IgD-negative memory B cell (primary cell): ENCODE results near the gene SLC2A14. TPM values are rescaled to one million over a fixed set of nuclear protein-coding genes. Genes with fewer than 3 reads are reported as not detected.
"Not testable (repeated sequence)": the region's sequence is repeated elsewhere in the genome, so short reads cannot be mapped to it uniquely, and the experiment has no call there.

Experiments used
- H3K27ac Mint-ChIP-seq, 3 donors: one replicate each; pipeline ENCODE4 v1.8.0; 2020 to 2022; ENCODE audit warnings: mild to moderate bottlenecking in 3 of 3, mixed read lengths in 3 of 3, moderate library complexity in 1 of 3
- H3K27me3 Mint-ChIP-seq: one replicate; pipeline ENCODE4 v1.8.0; 2021; ENCODE audit warnings: mixed read lengths
- H3K36me3 Mint-ChIP-seq: one replicate; pipeline ENCODE4 v1.8.0; 2020; ENCODE audit warnings: mild to moderate bottlenecking, mixed read lengths
- H3K4me1 Mint-ChIP-seq, 3 donors: one replicate each; pipeline ENCODE4 v1.8.0; 2020 to 2022; ENCODE audit warnings: mixed read lengths in 3 of 3, mild to moderate bottlenecking in 1 of 3
- H3K4me3 Mint-ChIP-seq, 4 donors: one replicate each; pipeline ENCODE4 v1.8.0; 2020 to 2022; ENCODE audit warnings: mild to moderate bottlenecking in 4 of 4, mixed read lengths in 4 of 4, moderate library complexity in 3 of 4
- H3K9me3 Mint-ChIP-seq, 3 donors: one replicate each; pipeline ENCODE4 v1.8.0; 2020 to 2021; ENCODE audit warnings: mixed read lengths in 3 of 3, mild to moderate bottlenecking in 1 of 3
- polyA plus RNA-seq: library from polyadenylated mRNA; unstranded; fragments of 300-500 nt; fragmentation: Illumina TruSeq; gene quantifications from one replicate; pipeline ENCODE4 v1.2.3, GENCODE V29; 2021

SLC2A14 gene
- polyA plus RNA-seq, 1 donor from 2014 or later = not detected

- H3K27me3 Mint-ChIP-seq, H3K9me3 Mint-ChIP-seq, H3K4me1 Mint-ChIP-seq, H3K4me3 Mint-ChIP-seq, H3K36me3 Mint-ChIP-seq: not testable (repeated sequence)
- H3K27ac Mint-ChIP-seq = peak overlapping the region in 1 of 3 donors; percentile 64
Measured at GRCh38 chr12:7833201-7833600, 39.5 kb downstream of the SLC2A14 start.

GRCh38 chr12:7832059-7832696 lies 40.5 kb downstream of the SLC2A14 start:
- no peaks in the 10 kb centered on the region for H3K36me3 Mint-ChIP-seq
- H3K27ac Mint-ChIP-seq = no peak overlapping the region
- no peaks in the 10 kb centered on the region for H3K9me3 Mint-ChIP-seq
- H3K4me1 Mint-ChIP-seq = peaks cover 0 to 3% (median 0%) of the 10 kb centered on the region in 3 donors
- no peak overlapping the region for H3K4me3 Mint-ChIP-seq
- peaks cover 4% of the 10 kb centered on the region for H3K27me3 Mint-ChIP-seq

- H3K27me3 Mint-ChIP-seq, H3K4me3 Mint-ChIP-seq, H3K27ac Mint-ChIP-seq, H3K4me1 Mint-ChIP-seq, H3K36me3 Mint-ChIP-seq, H3K9me3 Mint-ChIP-seq: not testable (repeated sequence)
Measured at GRCh38 chr12:7829737-7830136, 43.0 kb downstream of the SLC2A14 start.

- H3K27ac Mint-ChIP-seq, H3K4me3 Mint-ChIP-seq, H3K27me3 Mint-ChIP-seq, H3K36me3 Mint-ChIP-seq, H3K9me3 Mint-ChIP-seq, H3K4me1 Mint-ChIP-seq: not testable (repeated sequence)
Measured at GRCh38 chr12:7825754-7826153, 47.0 kb downstream of the SLC2A14 start.

GRCh38 chr12:7806863-7807487 lies 65.7 kb downstream of the SLC2A14 start:
- H3K27ac Mint-ChIP-seq = no peak overlapping the region
- no peaks in the 10 kb centered on the region for H3K36me3 Mint-ChIP-seq
- peaks cover 0 to 2% (median 0%) of the 10 kb centered on the region in 3 donors for H3K4me1 Mint-ChIP-seq
- no peaks in the 10 kb centered on the region for H3K9me3 Mint-ChIP-seq
- H3K4me3 Mint-ChIP-seq = no peak overlapping the region
- H3K27me3 Mint-ChIP-seq = peaks cover 5% of the 10 kb centered on the region

- not testable (repeated sequence) for H3K4me1 Mint-ChIP-seq, H3K4me3 Mint-ChIP-seq, H3K36me3 Mint-ChIP-seq, H3K27me3 Mint-ChIP-seq, H3K27ac Mint-ChIP-seq, H3K9me3 Mint-ChIP-seq
Measured at GRCh38 chr12:7806319-7806718, 66.4 kb downstream of the SLC2A14 start.

- H3K4me1 Mint-ChIP-seq = no peaks in the 10 kb centered on the region
- H3K4me3 Mint-ChIP-seq = no peak overlapping the region
- H3K27ac Mint-ChIP-seq = no peak overlapping the region
- H3K36me3 Mint-ChIP-seq = no peaks in the 10 kb centered on the region
- peaks cover 5% of the 10 kb centered on the region for H3K27me3 Mint-ChIP-seq
- H3K9me3 Mint-ChIP-seq = no peaks in the 10 kb centered on the region
Measured at GRCh38 chr12:7801460-7801859, 71.3 kb downstream of the SLC2A14 start.

- H3K27me3 Mint-ChIP-seq, H3K9me3 Mint-ChIP-seq, H3K36me3 Mint-ChIP-seq, H3K4me1 Mint-ChIP-seq, H3K4me3 Mint-ChIP-seq, H3K27ac Mint-ChIP-seq: not testable (repeated sequence)
Measured at GRCh38 chr12:7798750-7799308, 73.9 kb downstream of the SLC2A14 start.

GRCh38 chr12:7797698-7798398 lies 74.9 kb downstream of the SLC2A14 start:
- H3K4me3 Mint-ChIP-seq = no peak overlapping the region
- no peaks in the 10 kb centered on the region for H3K9me3 Mint-ChIP-seq
- no peak overlapping the region for H3K27ac Mint-ChIP-seq
- H3K27me3 Mint-ChIP-seq = peaks cover 5% of the 10 kb centered on the region
- H3K36me3 Mint-ChIP-seq = no peaks in the 10 kb centered on the region
- H3K4me1 Mint-ChIP-seq = no peaks in the 10 kb centered on the region

- H3K27me3 Mint-ChIP-seq, H3K9me3 Mint-ChIP-seq, H3K27ac Mint-ChIP-seq, H3K4me3 Mint-ChIP-seq, H3K4me1 Mint-ChIP-seq, H3K36me3 Mint-ChIP-seq: not testable (repeated sequence)
Measured at GRCh38 chr12:7797269-7797668, 75.4 kb downstream of the SLC2A14 start.

GRCh38 chr12:7793211-7793610 lies 79.5 kb downstream of the SLC2A14 start:
- Mint-ChIP-seq H3K27ac (no peak overlapping the region), H3K9me3 (no peaks in the 10 kb centered on the region), H3K4me1 (no peaks in the 10 kb centered on the region), H3K4me3 (no peak overlapping the region), H3K27me3 (peaks cover 5% of the 10 kb centered on the region), H3K36me3 (no peaks in the 10 kb centered on the region)

GRCh38 chr12:7788884-7789528 lies 83.7 kb downstream of the SLC2A14 start, which contains the start of gene NANOG:
Gene NANOG (plus strand): TSS chr12:7789402. CDS start chr12:7789615, 213 bp downstream.
- not testable (repeated sequence) for H3K27ac Mint-ChIP-seq, H3K4me3 Mint-ChIP-seq

GRCh38 chr12:7788294-7788660 lies 84.4 kb downstream of the SLC2A14 start:
- H3K27ac Mint-ChIP-seq = no peak overlapping the region
- no peaks in the 10 kb centered on the region for H3K36me3 Mint-ChIP-seq
- H3K27me3 Mint-ChIP-seq = peaks cover 7% of the 10 kb centered on the region
- H3K9me3 Mint-ChIP-seq = no peaks in the 10 kb centered on the region
- no peak overlapping the region for H3K4me3 Mint-ChIP-seq
- no peaks in the 10 kb centered on the region for H3K4me1 Mint-ChIP-seq

More at GRCh38 chr12:7788884-7789528, 83.7 kb downstream of the SLC2A14 start, which contains the start of gene NANOG:
- not testable (repeated sequence) for H3K4me1 Mint-ChIP-seq, H3K36me3 Mint-ChIP-seq, H3K27me3 Mint-ChIP-seq, H3K9me3 Mint-ChIP-seq

- Mint-ChIP-seq H3K4me3 (no peak overlapping the region), H3K27me3 (peaks cover 7% of the 10 kb centered on the region), H3K36me3 (no peaks in the 10 kb centered on the region), H3K9me3 (no peaks in the 10 kb centered on the region), H3K4me1 (no peaks in the 10 kb centered on the region), H3K27ac (peak overlapping the region in 1 of 3 donors; percentile 31)
Measured at GRCh38 chr12:7787574-7788293, 85.0 kb downstream of the SLC2A14 start.

GRCh38 chr12:7784701-7785100 lies 88.0 kb downstream of the SLC2A14 start:
- Mint-ChIP-seq H3K36me3 (no peaks in the 10 kb centered on the region), H3K4me1 (no peaks in the 10 kb centered on the region), H3K9me3 (peaks cover 0 to 1% (median 0%) of the 10 kb centered on the region in 3 donors), H3K27ac (no peak overlapping the region), H3K4me3 (no peak overlapping the region), H3K27me3 (peaks cover 7% of the 10 kb centered on the region)
